Hematopoietic multipotent progenitor cell treated with erythropoietin and hydrocortisone succinate and interleukin-3 and kit ligand, for 4 days (in vitro differentiated cells): ENCODE results near the gene MFSD12.

Experiments used
- DNase-seq: peaks from one replicate; pipeline ENCODE4 v3.0.0-alpha.2; 2015

The MFSD12 gene

GRCh38 chr19:3505598-3506383 is 51.6 kb downstream of the MFSD12 start, which contains the start of gene FZR1:
Gene FZR1, plus strand, starts transcription at chr19:3506311. Its CDS starts 16,679 bp downstream, at chr19:3522990.
- DNase-seq = peak; percentile 99

- peak; percentile 30 for DNase-seq
Observed at GRCh38 chr19:3504735-3505134, 52.7 kb downstream of the MFSD12 start.

- DNase-seq = peak; percentile 42
Observed at GRCh38 chr19:3503036-3503572, 54.3 kb downstream of the MFSD12 start.

- no peak for DNase-seq
Observed at GRCh38 chr19:3501780-3502179, 55.6 kb downstream of the MFSD12 start.

DNA sequence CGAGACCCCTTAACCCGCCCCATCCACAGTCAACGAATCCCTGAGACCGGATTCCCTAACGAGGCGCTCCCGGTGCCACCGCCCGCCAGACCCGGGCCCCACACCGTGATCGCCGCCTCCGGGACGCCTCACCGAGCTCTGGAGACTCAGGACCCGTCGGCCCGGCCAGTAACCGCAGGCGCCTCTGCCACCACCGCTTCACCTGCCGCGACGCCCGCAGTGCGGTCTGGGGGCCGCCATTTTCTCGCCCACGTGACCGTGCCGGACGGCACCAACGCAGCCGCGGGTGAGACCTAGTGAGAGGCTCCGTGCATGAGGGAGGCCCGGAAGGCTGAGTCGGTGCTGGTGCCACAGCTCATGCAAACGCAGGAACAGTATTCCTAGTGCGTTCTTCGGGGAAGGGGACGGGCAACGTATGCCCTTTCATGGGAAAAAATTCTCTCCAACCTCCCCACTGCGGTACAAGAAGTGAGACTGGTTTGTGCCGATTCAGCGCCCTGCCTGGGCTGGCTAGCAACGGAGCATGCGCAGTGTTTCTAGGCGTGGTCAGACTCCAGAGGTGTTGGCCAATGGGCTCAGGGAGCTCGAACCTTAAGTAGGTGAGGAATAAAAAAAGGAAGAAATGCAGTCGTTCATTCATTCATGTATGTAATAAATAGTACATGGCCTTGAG is 56.8 kb downstream of the MFSD12 start, which contains the start of gene DOHH:
Gene DOHH (minus strand): TSS at position 246 of the 673 bp plus-strand sequence. CDS start 3,860 bp downstream, outside the sequence.
- peak; percentile 99 for DNase-seq

- DNase-seq = no peak
Observed at GRCh38 chr19:3499738-3500428, 57.5 kb downstream of the MFSD12 start.

DNA sequence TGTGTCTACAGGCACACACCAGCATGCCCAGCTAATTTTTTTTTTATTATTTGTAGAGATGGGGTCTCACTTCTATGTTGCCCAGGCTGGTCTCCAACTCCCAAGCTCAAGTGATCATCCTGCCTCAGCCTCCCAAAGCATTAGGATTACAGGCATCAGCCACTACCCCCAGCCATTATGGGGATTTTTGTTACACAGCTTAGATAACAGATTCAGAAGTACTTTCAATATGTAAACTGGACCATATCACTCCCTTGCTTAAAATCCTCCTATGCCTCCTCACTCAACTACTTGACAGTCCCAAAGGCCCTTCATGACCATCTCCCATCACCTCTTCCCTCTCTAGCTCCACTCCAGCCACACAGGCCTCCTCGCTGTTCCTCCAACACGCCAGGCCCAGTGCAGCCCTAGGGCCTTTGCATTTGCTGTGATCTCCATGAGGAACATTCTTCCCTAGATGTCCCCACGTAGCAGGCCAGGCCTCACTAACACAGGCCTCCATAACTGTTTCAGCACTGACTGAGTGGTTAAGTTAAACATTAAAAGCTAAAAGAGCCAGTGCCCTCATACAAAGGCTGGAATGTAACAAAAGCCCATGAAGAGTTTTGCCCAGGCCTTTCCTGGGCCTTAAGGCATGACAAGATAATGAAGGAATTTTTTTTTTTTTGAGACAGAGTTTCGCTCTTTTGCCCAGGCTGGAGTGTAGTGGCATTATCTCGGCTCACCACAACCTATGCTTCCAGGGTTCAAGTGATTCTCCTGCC is 59.4 kb downstream of the MFSD12 start:
- no peak for DNase-seq

GRCh38 chr19:3496392-3497273 is 60.8 kb downstream of the MFSD12 start:
- no peak for DNase-seq

DNA sequence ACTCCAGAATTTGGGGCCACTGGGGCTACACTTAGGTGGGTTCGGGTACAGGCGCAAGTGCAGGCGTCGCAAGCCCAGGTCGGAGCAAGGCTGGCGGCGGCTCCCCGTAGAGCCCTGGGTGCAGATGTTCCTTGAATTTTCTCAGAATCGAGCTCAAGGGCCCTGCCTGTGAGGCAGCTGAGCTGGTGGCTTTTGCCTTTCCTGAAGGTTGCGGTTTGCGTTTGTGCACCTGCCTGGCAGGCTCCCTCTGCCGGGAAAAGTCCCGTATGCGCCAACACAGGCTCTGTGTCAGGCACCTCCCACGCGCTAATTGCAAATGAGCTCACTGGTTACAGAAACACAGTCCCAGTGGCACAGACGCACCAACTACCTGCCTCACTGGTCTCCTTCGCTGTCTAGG is 62.8 kb downstream of the MFSD12 start:
- no peak for DNase-seq
